ENCODE measurements around the gene HSD17B13. TPM values are rescaled to one million over a fixed set of nuclear protein-coding genes. Genes with fewer than 3 reads are reported as not detected.
"Not testable (repeated sequence)": the region's sequence is repeated elsewhere in the genome, so short reads cannot be mapped to it uniquely, and the experiment has no call there.

The HSD17B13 gene
- total RNA-seq, 2 donors from 2014 or later = 1.7 to 8.3 TPM

GRCh38 chr4:87298362-87298761 is 24.3 kb downstream of the HSD17B13 start:
- Histone ChIP-seq H3K4me1 (replicated peaks) (no peaks in the 10 kb centered on the region), H3K36me3 (no peaks in the 10 kb centered on the region), H3K4me3 (no peak overlapping the region), H3K27me3 (replicated peaks; ENCODE audit: insufficient read depth) (no peaks in the 10 kb centered on the region), H3K9me3 (no peaks in the 10 kb centered on the region), H3K27ac (no peak overlapping the region)
- intact Hi-C loops (cut with DNase I) = no loop called here
- no peak for TF ChIP-seq POLR2A (IDR thresholded peaks at IDR 0.05)
- TF ChIP-seq CTCF (IDR thresholded peaks at IDR 0.05) = no peak
- TF ChIP-seq POLR2AphosphoS5 (IDR thresholded peaks at IDR 0.05) = peak; percentile 73
- DNase-seq (ENCODE audit: low spot score) = peak; percentile 53
- WGBS = 21% methylated on average over 2 of the region's 2 CpGs

GRCh38 chr4:87294911-87295310 is 27.8 kb downstream of the HSD17B13 start:
- 86% methylated on average over 11 of the region's 11 CpGs for WGBS
- not testable (repeated sequence) for H3K4me3 ChIP-seq

GRCh38 chr4:87293889-87294288 is 28.8 kb downstream of the HSD17B13 start:
- DNase-seq (ENCODE audit: low spot score); H3K27me3 ChIP-seq (replicated peaks; ENCODE audit: insufficient read depth); H3K27ac ChIP-seq; H3K4me1 ChIP-seq (replicated peaks); H3K4me3 ChIP-seq; H3K9me3 ChIP-seq; H3K36me3 ChIP-seq; intact Hi-C loops (cut with DNase I): not testable (repeated sequence)
- WGBS = 93% methylated on average over 7 of the region's 7 CpGs

More at GRCh38 chr4:87294911-87295310, 27.8 kb downstream of the HSD17B13 start:
- H3K36me3 ChIP-seq; intact Hi-C loops (cut with DNase I); H3K4me1 ChIP-seq (replicated peaks); H3K9me3 ChIP-seq; DNase-seq (ENCODE audit: low spot score); H3K27me3 ChIP-seq (replicated peaks; ENCODE audit: insufficient read depth); H3K27ac ChIP-seq: not testable (repeated sequence)

- DNase-seq (ENCODE audit: low spot score) = no peak
- intact Hi-C loops (cut with DNase I) = no loop called here
- Histone ChIP-seq H3K27me3 (replicated peaks; ENCODE audit: insufficient read depth) (no peaks in the 10 kb centered on the region), H3K4me3 (no peak overlapping the region), H3K36me3 (no peaks in the 10 kb centered on the region), H3K9me3 (no peaks in the 10 kb centered on the region), H3K27ac (no peak overlapping the region), H3K4me1 (replicated peaks) (no peaks in the 10 kb centered on the region)
- TF ChIP-seq CTCF (IDR thresholded peaks at IDR 0.05) = no peak
- WGBS = 100% methylated on average over 1 of the region's 1 CpG
Observed at GRCh38 chr4:87286970-87287369, 35.7 kb downstream of the HSD17B13 start.

- H3K27ac ChIP-seq; H3K4me3 ChIP-seq; H3K4me1 ChIP-seq (replicated peaks); H3K9me3 ChIP-seq; intact Hi-C loops (cut with DNase I); H3K27me3 ChIP-seq (replicated peaks; ENCODE audit: insufficient read depth); DNase-seq (ENCODE audit: low spot score); H3K36me3 ChIP-seq: not testable (repeated sequence)
Observed at GRCh38 chr4:87284268-87284667, 38.4 kb downstream of the HSD17B13 start.

GRCh38 chr4:87283151-87283550 is 39.5 kb downstream of the HSD17B13 start:
- WGBS = 84% methylated on average over 3 of the region's 3 CpGs
- DNase-seq (ENCODE audit: low spot score) = no peak
- intact Hi-C loops (cut with DNase I) = no loop called here
- no peaks in the 10 kb centered on the region for H3K36me3 ChIP-seq
- TF ChIP-seq POLR2AphosphoS5 (IDR thresholded peaks at IDR 0.05) (no peak), POLR2A (IDR thresholded peaks at IDR 0.05) (no peak)
- H3K4me3 ChIP-seq = no peak overlapping the region
- H3K27me3 ChIP-seq (replicated peaks; ENCODE audit: insufficient read depth) = no peaks in the 10 kb centered on the region
- H3K27ac ChIP-seq = no peak overlapping the region
- H3K9me3 ChIP-seq = no peaks in the 10 kb centered on the region
- no peaks in the 10 kb centered on the region for H3K4me1 ChIP-seq (replicated peaks)

GRCh38 chr4:87281603-87282002 is 41.1 kb downstream of the HSD17B13 start:
- WGBS = 61% methylated on average over 1 of the region's 1 CpG
- intact Hi-C loops (cut with DNase I) = no loop called here
- H3K4me1 ChIP-seq (replicated peaks) = no peaks in the 10 kb centered on the region
- H3K27ac ChIP-seq = no peak overlapping the region
- H3K9me3 ChIP-seq = no peaks in the 10 kb centered on the region
- H3K36me3 ChIP-seq = no peaks in the 10 kb centered on the region
- no peaks in the 10 kb centered on the region for H3K27me3 ChIP-seq (replicated peaks; ENCODE audit: insufficient read depth)
- no peak for DNase-seq (ENCODE audit: low spot score)
- no peak for TF ChIP-seq POLR2A (IDR thresholded peaks at IDR 0.05)
- TF ChIP-seq POLR2AphosphoS5 (IDR thresholded peaks at IDR 0.05) = no peak
- TF ChIP-seq CTCF (IDR thresholded peaks at IDR 0.05) = no peak
- no peak overlapping the region for H3K4me3 ChIP-seq
